CD14-positive monocyte (primary cell): ENCODE measurements around the gene TPSG1. TPM values are rescaled to one million over a fixed set of nuclear protein-coding genes. Genes with fewer than 3 reads are reported as not detected.

Experiments used
- DNase-seq, 3 donors: peaks; one replicate each; pipeline ENCODE4 v3.0.0-alpha.2; 2011 to 2022
- H2AFZ ChIP-seq: 2 replicates; pipeline ENCODE4 v1.6.0; 2012; ENCODE audit warnings: mild to moderate bottlenecking, low read depth, low read length, inconsistent platforms; ENCODE audit not compliant: insufficient read depth, poor library complexity, severe bottlenecking
- H3K27ac ChIP-seq, 2 donors: 1 replicate in 1 of 2; 2 replicates in 1 of 2; pipeline ENCODE4 v1.5.1; 2012 to 2013; ENCODE audit warnings: low read length in 2 of 2, control low read depth in 1 of 2, inconsistent platforms in 1 of 2, low read depth in 1 of 2, mild to moderate bottlenecking in 1 of 2
- H3K27me3 ChIP-seq, 2 donors: one replicate each; pipeline versions ENCODE4 v1.6.0 to v1.6.1; 2011 to 2013; ENCODE audit warnings: low read length in 2 of 2; ENCODE audit not compliant: control insufficient read depth in 2 of 2, insufficient read depth in 2 of 2
- H3K36me3 ChIP-seq, 2 donors: replicated peaks in 1 of 2; 1 replicate in 1 of 2; 2 replicates in 1 of 2; pipeline versions ENCODE4 v1.5.1 to v1.6.1; 2012 to 2013; ENCODE audit warnings: low read length in 2 of 2, control low read depth in 1 of 2, inconsistent platforms in 1 of 2, mild to moderate bottlenecking in 1 of 2; ENCODE audit not compliant: insufficient read depth in 2 of 2, control insufficient read depth in 1 of 2
- H3K4me1 ChIP-seq, 2 donors: 1 replicate in 1 of 2; 2 replicates in 1 of 2; pipeline versions ENCODE4 v1.5.1 to v1.6.1; 2012 to 2013; ENCODE audit warnings: low read length in 2 of 2, control low read depth in 1 of 2, inconsistent platforms in 1 of 2, mild to moderate bottlenecking in 1 of 2, moderate library complexity in 1 of 2; ENCODE audit not compliant: insufficient read depth in 2 of 2, control insufficient read depth in 1 of 2
- H3K4me2 ChIP-seq: replicated peaks from 2 replicates; pipeline ENCODE3; 2012; ENCODE audit warnings: low read length, moderate library complexity, mild to moderate bottlenecking; ENCODE audit not compliant: poor library complexity, severe bottlenecking; ENCODE audit errors: extremely low read depth
- H3K4me3 ChIP-seq, 3 experiments: fragments of 200-600 bp in 1 of 3; sonication (generic) in 1 of 3; replicated peaks in 1 of 3; 1 replicate in 2 of 3; 2 replicates in 1 of 3; pipeline ENCODE4 v1.5.1; 2011 to 2013; ENCODE audit warnings: low read length in 3 of 3, mild to moderate bottlenecking in 3 of 3, control low read depth in 2 of 3, low read depth in 2 of 3, inconsistent platforms in 1 of 3, moderate library complexity in 1 of 3
- H3K79me2 ChIP-seq: 2 replicates; pipeline ENCODE4 v1.6.0; 2012; ENCODE audit warnings: mild to moderate bottlenecking, control low read depth, inconsistent platforms, low read length, moderate library complexity; ENCODE audit not compliant: insufficient read depth
- H3K9ac ChIP-seq: 2 replicates; pipeline ENCODE4 v1.6.0; 2017; ENCODE audit warnings: low read length, mild to moderate bottlenecking; ENCODE audit not compliant: insufficient read depth, poor library complexity, severe bottlenecking
- H3K9me3 ChIP-seq, 2 donors: replicated peaks in 1 of 2; 1 replicate in 1 of 2; 2 replicates in 1 of 2; pipeline versions ENCODE4 v1.5.1 to v1.6.1; 2012 to 2013; ENCODE audit warnings: low read length in 2 of 2, control low read depth in 1 of 2; ENCODE audit not compliant: control insufficient read depth in 1 of 2, insufficient read depth in 1 of 2
- H4K20me1 ChIP-seq: 2 replicates; pipeline ENCODE4 v1.6.0; 2012; ENCODE audit warnings: mild to moderate bottlenecking, low read length, control low read depth, moderate library complexity; ENCODE audit not compliant: insufficient read depth
- H3K27ac Mint-ChIP-seq, 7 donors: one replicate each; pipeline ENCODE4 v1.8.0; 2020; ENCODE audit warnings: mild to moderate bottlenecking in 7 of 7, mixed read lengths in 7 of 7, moderate library complexity in 6 of 7, inconsistent platforms in 2 of 7
- H3K27me3 Mint-ChIP-seq, 3 donors: one replicate each; pipeline ENCODE4 v1.8.0; 2021 to 2022; ENCODE audit warnings: low read depth in 3 of 3, mild to moderate bottlenecking in 3 of 3, mixed read lengths in 3 of 3, moderate library complexity in 3 of 3, inconsistent platforms in 1 of 3
- H3K36me3 Mint-ChIP-seq, 2 donors: one replicate each; pipeline ENCODE4 v1.8.0; 2020; ENCODE audit warnings: mixed read lengths in 2 of 2, inconsistent platforms in 1 of 2, mild to moderate bottlenecking in 1 of 2
- H3K4me1 Mint-ChIP-seq: one replicate; pipeline ENCODE4 v1.8.0; 2020; ENCODE audit warnings: mild to moderate bottlenecking, mixed read lengths
- H3K4me3 Mint-ChIP-seq, 2 donors: one replicate each; pipeline ENCODE4 v1.8.0; 2020; ENCODE audit warnings: mild to moderate bottlenecking in 2 of 2, mixed read lengths in 2 of 2, moderate library complexity in 1 of 2
- H3K9me3 Mint-ChIP-seq, 7 donors: one replicate each; pipeline ENCODE4 v1.8.0; 2020 to 2022; ENCODE audit warnings: mixed read lengths in 7 of 7, mild to moderate bottlenecking in 6 of 7, moderate library complexity in 6 of 7, inconsistent platforms in 2 of 7
- WGBS: methylation state at CpG from one replicate; pipeline ENCODE4 v1.1.5; 2013; ENCODE audit warnings: missing lambda C conversion rate; ENCODE audit not compliant: insufficient coverage; 5-methylcytosine and 5-hydroxymethylcytosine counted together
- intact Hi-C, 2 donors: fragments of 100-400 bp; cut with micrococcal nuclease; formaldehyde crosslinking; loops; one replicate each; pipeline versions ENCODE4 v1.15.0 to v1.15.1; 2023
- polyA plus RNA-seq, 3 donors: library from polyadenylated mRNA; depleted of rRNA in 1 of 3; unstranded in 2 of 3; stranded (reverse) in 1 of 3; fragments of 300-500 nt in 2 of 3; fragments of >200 nt in 1 of 3; fragmentation: Illumina TruSeq in 2 of 3; gene quantifications; 1 replicate in 2 of 3; 2 replicates in 1 of 3; pipeline ENCODE4 v1.2.3, GENCODE V29; 2012 to 2021
- TF ChIP-seq, protein P1 (sequence below): fragments of 200-600 bp; IDR thresholded peaks from one replicate; pipeline ENCODE4 v1.8.0; 2022; ENCODE audit warnings: antibody characterized with exemption, mild to moderate bottlenecking

Gene TPSG1
- polyA plus RNA-seq, 3 donors = not detected

DNA sequence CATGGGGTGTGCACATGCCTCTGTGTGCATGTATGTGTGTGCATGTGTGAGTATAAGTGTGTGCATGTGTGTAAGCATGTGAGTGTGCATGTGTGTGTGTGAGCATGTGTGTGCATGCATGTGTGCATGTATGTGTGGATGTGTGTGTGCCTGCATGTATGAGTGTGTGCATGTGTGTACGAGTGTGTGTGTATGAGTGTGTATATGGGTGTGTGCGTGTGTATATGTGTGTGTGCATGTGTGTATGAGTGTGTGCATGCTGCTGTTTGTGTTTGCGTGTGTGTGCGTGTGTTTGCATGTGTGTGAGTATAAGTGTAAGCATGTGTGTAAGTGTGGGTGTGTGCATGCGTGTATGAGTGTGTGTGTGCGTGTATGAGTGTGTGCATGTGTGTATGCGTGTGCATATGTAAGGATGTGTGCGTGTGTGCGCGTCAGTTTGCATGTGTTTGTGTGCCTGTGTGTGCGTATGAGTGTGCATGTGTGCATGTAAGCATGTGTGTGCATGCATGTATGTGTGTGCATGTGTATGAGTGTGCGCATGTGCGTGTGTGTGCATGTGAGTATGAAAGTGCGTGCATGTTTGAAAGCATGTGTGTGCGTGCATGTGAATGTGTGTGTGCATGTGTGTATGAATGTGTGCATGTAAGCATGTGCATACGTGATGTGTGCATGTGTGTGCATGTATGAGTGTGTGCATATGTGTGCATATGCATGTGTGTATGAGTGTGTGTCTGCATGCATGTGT lies 39.4 kb upstream of the TPSG1 start:
- Mint-ChIP-seq H3K36me3 (no peaks in the 10 kb centered on the region), H3K27me3 (peaks cover 23 to 39% (median 32%) of the 10 kb centered on the region in 3 donors), H3K27ac (no peak overlapping the region), H3K9me3 (peaks cover 3 to 10% (median 6%) of the 10 kb centered on the region in 7 donors), H3K4me3 (no peak overlapping the region), H3K4me1 (no peaks in the 10 kb centered on the region)
- Histone ChIP-seq H2AFZ (no peak overlapping the region), H3K27me3 (peaks cover 0 to 33% of the 10 kb centered on the region in 2 donors), H3K36me3 (no peaks in the 10 kb centered on the region), H3K4me1 (no peaks in the 10 kb centered on the region), H3K4me3 (no peak overlapping the region), H3K9ac (no peak overlapping the region), H3K27ac (no peak overlapping the region), H3K79me2 (no peaks in the 10 kb centered on the region), H3K4me2 (no peak overlapping the region), H3K9me3 (no peaks in the 10 kb centered on the region), H4K20me1 (no peaks in the 10 kb centered on the region)
- DNase-seq = no peak
- TF ChIP-seq, protein P1, sequence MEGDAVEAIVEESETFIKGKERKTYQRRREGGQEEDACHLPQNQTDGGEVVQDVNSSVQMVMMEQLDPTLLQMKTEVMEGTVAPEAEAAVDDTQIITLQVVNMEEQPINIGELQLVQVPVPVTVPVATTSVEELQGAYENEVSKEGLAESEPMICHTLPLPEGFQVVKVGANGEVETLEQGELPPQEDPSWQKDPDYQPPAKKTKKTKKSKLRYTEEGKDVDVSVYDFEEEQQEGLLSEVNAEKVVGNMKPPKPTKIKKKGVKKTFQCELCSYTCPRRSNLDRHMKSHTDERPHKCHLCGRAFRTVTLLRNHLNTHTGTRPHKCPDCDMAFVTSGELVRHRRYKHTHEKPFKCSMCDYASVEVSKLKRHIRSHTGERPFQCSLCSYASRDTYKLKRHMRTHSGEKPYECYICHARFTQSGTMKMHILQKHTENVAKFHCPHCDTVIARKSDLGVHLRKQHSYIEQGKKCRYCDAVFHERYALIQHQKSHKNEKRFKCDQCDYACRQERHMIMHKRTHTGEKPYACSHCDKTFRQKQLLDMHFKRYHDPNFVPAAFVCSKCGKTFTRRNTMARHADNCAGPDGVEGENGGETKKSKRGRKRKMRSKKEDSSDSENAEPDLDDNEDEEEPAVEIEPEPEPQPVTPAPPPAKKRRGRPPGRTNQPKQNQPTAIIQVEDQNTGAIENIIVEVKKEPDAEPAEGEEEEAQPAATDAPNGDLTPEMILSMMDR = no peak
- intact Hi-C loops = loop anchor here in 1 of 2 donors (10.0 kb wide), 1 partner anchor 50 kb away; no protein-coding TSS in a partner anchor
- WGBS = 95% methylated on average over 11 of the region's 16 CpGs

DNA sequence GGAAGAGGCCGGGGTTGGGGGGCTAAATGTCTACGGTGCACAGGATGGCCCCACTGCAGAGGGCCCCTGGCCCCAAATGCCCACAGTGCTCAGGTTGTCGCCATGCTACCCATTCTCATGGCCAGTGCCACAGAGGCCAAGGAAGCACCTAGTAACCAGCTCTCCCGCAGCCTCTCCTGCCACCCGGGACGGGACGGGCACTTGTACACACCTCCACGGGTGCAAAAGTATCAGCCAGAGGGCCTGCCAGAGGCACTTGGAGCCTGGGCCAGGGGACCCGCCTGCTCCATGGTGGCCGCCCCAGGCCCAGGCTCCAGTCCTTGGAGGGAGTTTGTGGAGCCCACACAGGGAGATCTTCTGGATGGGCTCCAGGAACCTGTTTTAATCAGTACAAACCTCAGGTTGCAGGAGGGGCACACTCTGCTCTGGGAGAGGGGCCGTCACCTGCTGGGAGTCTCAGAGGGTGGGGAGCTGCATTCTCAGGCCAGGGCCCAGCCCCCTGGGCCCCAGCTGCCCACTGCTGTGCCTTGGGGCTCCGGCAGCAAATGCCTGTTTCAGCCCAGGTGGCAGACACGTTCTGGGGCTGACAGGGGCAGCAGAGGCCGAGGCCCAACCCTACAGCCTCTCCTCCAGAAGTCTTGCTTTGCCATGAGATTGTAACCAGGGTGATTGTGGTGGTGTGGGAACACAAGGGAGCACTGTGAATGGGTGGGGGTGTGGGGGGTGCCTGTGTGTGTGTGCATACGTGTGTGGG lies 38.7 kb upstream of the TPSG1 start:
- Mint-ChIP-seq H3K9me3 (peaks cover 3 to 12% (median 6%) of the 10 kb centered on the region in 7 donors), H3K4me3 (no peak overlapping the region)

More for the DNA sequence above, 38.7 kb upstream of the TPSG1 start:
- H3K27me3 Mint-ChIP-seq = peaks cover 27 to 47% (median 36%) of the 10 kb centered on the region in 3 donors
- H3K27ac Mint-ChIP-seq = no peak overlapping the region
- TF ChIP-seq, protein P1 = no peak
- Histone ChIP-seq H3K27me3 (peaks cover 0 to 40% of the 10 kb centered on the region in 2 donors), H3K4me2 (no peak overlapping the region), H2AFZ (no peak overlapping the region), H3K9me3 (no peaks in the 10 kb centered on the region), H3K9ac (no peak overlapping the region), H3K27ac (no peak overlapping the region), H4K20me1 (no peaks in the 10 kb centered on the region), H3K4me3 (no peak overlapping the region), H3K4me1 (no peaks in the 10 kb centered on the region), H3K36me3 (no peaks in the 10 kb centered on the region), H3K79me2 (no peaks in the 10 kb centered on the region)
- WGBS = 93% methylated on average over 11 of the region's 15 CpGs
- no peak for DNase-seq
- intact Hi-C loops = loop anchor here in 1 of 2 donors (10.0 kb wide), 1 partner anchor 49 kb away; no protein-coding TSS in a partner anchor
- peaks cover 4% of the 10 kb centered on the region for H3K4me1 Mint-ChIP-seq
- no peaks in the 10 kb centered on the region for H3K36me3 Mint-ChIP-seq
